K562 (cell line): ENCODE results near the gene DNAAF3. TPM values are rescaled to one million over a fixed set of nuclear protein-coding genes. Genes with fewer than 3 reads are reported as not detected.
A peak's percentile ranks its signal among the peaks of the same experiment; 100 is the strongest.

Experiments
- CHAMP1 ChIP-seq: fragments of 450-650 bp; IDR thresholded peaks from 2 replicates; pipeline ENCODE4 v1.6.1; 2016; ENCODE audit warnings: mild to moderate bottlenecking
- CREM ChIP-seq: IDR thresholded peaks from 2 replicates; pipeline ENCODE4 v1.6.1; 2014; ENCODE audit warnings: antibody characterized with exemption, low read depth
- GTF2F1 ChIP-seq: IDR thresholded peaks from 2 replicates; pipeline ENCODE4 v1.6.1; 2011; ENCODE audit warnings: low read depth, low read length, improper control_type of control experiment
- HDAC2 ChIP-seq: fragments of 450-650 bp; IDR thresholded peaks from 2 replicates; pipeline ENCODE4 v1.6.1; 2016; ENCODE audit warnings: mild to moderate bottlenecking
- HLTF ChIP-seq: fragments of 450-650 bp; IDR thresholded peaks from 2 replicates; pipeline ENCODE4 v1.6.1; 2016
- JUN ChIP-seq, 2 experiments: sonication (generic) in 1 of 2; formaldehyde crosslinking in 1 of 2; IDR thresholded peaks; 2 replicates each; pipeline versions ENCODE4 v1.6.1 to v1.8.0; 2012 to 2022; ENCODE audit warnings: borderline replicate concordance in 2 of 2, mild to moderate bottlenecking in 2 of 2, improper control_type of control experiment in 1 of 2, low read depth in 1 of 2, low read length in 1 of 2, missing genetic modification reagents in 1 of 2
- KAT7 ChIP-seq: sonication (generic); formaldehyde crosslinking; IDR thresholded peaks from 2 replicates; pipeline ENCODE4 v1.8.0; 2022; ENCODE audit warnings: missing genetic modification reagents, mild to moderate bottlenecking, borderline replicate concordance
- KLF6 ChIP-seq: fragments of 250-450 bp; sonication (Bioruptor Pico); IDR thresholded peaks from 2 replicates; pipeline ENCODE4 v1.4.0; 2020; ENCODE audit warnings: mild to moderate bottlenecking, moderate library complexity, borderline replicate concordance
- MAFK ChIP-seq: IDR thresholded peaks from 2 replicates; pipeline ENCODE4 v1.6.1; 2011; ENCODE audit warnings: low read length, improper control_type of control experiment
- MXD1 ChIP-seq: fragments of 250-450 bp; sonication (Bioruptor Pico); IDR thresholded peaks from 2 replicates; pipeline ENCODE4 v1.8.0; 2021; ENCODE audit warnings: borderline replicate concordance, mild to moderate bottlenecking, moderate library complexity; ENCODE audit not compliant: poor library complexity, severe bottlenecking
- NCOA2 ChIP-seq, 2 experiments: fragments of 450-650 bp; IDR thresholded peaks; 2 replicates each; pipeline ENCODE4 v1.6.1; 2018; ENCODE audit warnings: mild to moderate bottlenecking in 2 of 2, moderate library complexity in 1 of 2; ENCODE audit not compliant: partially characterized antibody in 2 of 2
- NFIX ChIP-seq: fragments of 250-450 bp; sonication (Bioruptor Pico); IDR thresholded peaks from 2 replicates; pipeline ENCODE4 v1.4.0; 2020; ENCODE audit warnings: low read depth, mild to moderate bottlenecking, moderate library complexity
- PML ChIP-seq: IDR thresholded peaks from 2 replicates; pipeline ENCODE4 v1.6.1; 2012; ENCODE audit warnings: low read length, inconsistent platforms
- PREB ChIP-seq: sonication (generic); formaldehyde crosslinking; IDR thresholded peaks from 2 replicates; pipeline ENCODE4 v1.8.1; 2023; ENCODE audit warnings: mild to moderate bottlenecking, missing genetic modification reagents
- SFPQ ChIP-seq: fragments of 200-400 bp; formaldehyde crosslinking; IDR thresholded peaks from 2 replicates; pipeline ENCODE4 v1.6.1; 2017; ENCODE audit warnings: mild to moderate bottlenecking, low read depth, low read length, moderate library complexity
- SMARCA4 ChIP-seq: fragments of 450-650 bp; IDR thresholded peaks from 2 replicates; pipeline ENCODE4 v1.6.1; 2016
- TFAM ChIP-seq: fragments of 250-450 bp; sonication (Bioruptor Pico); conservative IDR thresholded peaks from 2 replicates; pipeline ENCODE4 v1.5.0; 2021; ENCODE audit warnings: mild to moderate bottlenecking, moderate library complexity
- ZBTB1 ChIP-seq: sonication (generic); formaldehyde crosslinking; IDR thresholded peaks from 2 replicates; pipeline ENCODE4 v1.8.1; 2023; ENCODE audit warnings: missing genetic modification reagents, low read depth, mild to moderate bottlenecking, borderline replicate concordance
- ZNF280B ChIP-seq: fragments of 250-450 bp; sonication (Bioruptor Pico); IDR thresholded peaks from 2 replicates; pipeline ENCODE4 v1.5.1; 2021; ENCODE audit warnings: mild to moderate bottlenecking
- polyA plus RNA-seq, 8 experiments: library from polyadenylated mRNA; depleted of rRNA in 4 of 8; stranded (reverse) in 5 of 8; unstranded in 3 of 8; fragments of >200 nt; fragmentation: Nextera tagmentation in 2 of 8; fragmentation: Illumina TruSeq in 1 of 8; extraction: Ambion mirVana in 2 of 8; extraction: Trizol in 1 of 8; gene quantifications; 2 replicates each; pipeline versions ENCODE4 v1.2.1 to v1.2.3, GENCODE V29; 2011 to 2014; ENCODE audit warnings: inconsistent platforms in 1 of 8, missing spikeins in 1 of 8
- total RNA-seq, 7 experiments: library from RNA; depleted of rRNA in 6 of 7; stranded (reverse); fragments of >200 nt in 6 of 7; fragmentation: Illumina TruSeq in 2 of 7; extraction: Trizol in 2 of 7; gene quantifications; 2 replicates each; pipeline versions ENCODE4 v1.2.1 to v1.2.3, GENCODE V29; 2011 to 2021; ENCODE audit warnings: low replicate concordance in 1 of 7

DNAAF3 gene
- total and polyA plus RNA-seq, 9 of the 15 experiments (the other 6 are each of a cell fraction or from before 2014, with no cell fraction given), result 21.6 to 61.5 (median 43.0) TPM

- TF ChIP-seq PREB (CRISPR knock-in tag) (no peak), KLF6 (CRISPR knock-in tag) (no peak), CHAMP1 (no peak), MXD1 (no peak), TFAM (CRISPR knock-in tag) (no peak), SMARCA4 (peak; percentile 60; the same call in 1 of the 2 replicates), HLTF (no peak), CREM (peak; percentile 93), MAFK (no peak), NFIX (CRISPR knock-in tag) (no peak), ZNF280B (no peak), HDAC2 (0 out of 2 replicates have a peak, but pooled peaks have one; percentile 49), GTF2F1 (no peak), SFPQ (no peak), KAT7 (0 out of 2 replicates have a peak, but pooled peaks have one; percentile 52), PML (peak; percentile 47; the same call in 1 of the 2 replicates), ZBTB1 (no peak), JUN (IDR thresholded peaks at IDR 0.05; ENCODE audit: borderline replicate concordance, low read depth, low read length) (peak; percentile 46; the same call in 1 of the 2 replicates), JUN (CRISPR knock-in tag; IDR thresholded peaks at IDR 0.05; ENCODE audit: borderline replicate concordance) (no peak), NCOA2 (IDR thresholded peaks at IDR 0.05; ENCODE audit: partially characterized antibody in 2 of 2) (no peak)
These were observed 6.1 kb downstream of the DNAAF3 start (continued) for GRCh38 chr19:55160128-55160985.
